NCI-H524 treated with DMSO at 0.1 percent for 48 hours (cell line): ENCODE data around the gene PCDHGC5.

Experiments
- DNase-seq: peaks from one replicate; lab custom pipeline; 2025; lab: John Stamatoyannopoulos, UW

The PCDHGC5 gene

GRCh38 chr5:141490771-141491170 lies 1.9 kb downstream of the PCDHGC5 start:
- no peak for DNase-seq

- no peak for DNase-seq
Observed at GRCh38 chr5:141491323-141492167, 2.7 kb downstream of the PCDHGC5 start.

GRCh38 chr5:141492168-141492885 lies 3.4 kb downstream of the PCDHGC5 start:
- no peak for DNase-seq

GRCh38 chr5:141493500-141494422 lies 4.9 kb downstream of the PCDHGC5 start:
- DNase-seq: no peak

- DNase-seq: no peak
Observed at GRCh38 chr5:141494761-141495452, 6.0 kb downstream of the PCDHGC5 start.

- DNase-seq: no peak
Observed at GRCh38 chr5:141495453-141495811, 6.6 kb downstream of the PCDHGC5 start.

- no peak for DNase-seq
Observed at GRCh38 chr5:141496038-141496437, 7.2 kb downstream of the PCDHGC5 start.

GRCh38 chr5:141501761-141502160 lies 12.9 kb downstream of the PCDHGC5 start:
- DNase-seq: no peak

GRCh38 chr5:141503681-141504080 lies 14.8 kb downstream of the PCDHGC5 start:
- DNase-seq: no peak

GRCh38 chr5:141504216-141504615 lies 15.3 kb downstream of the PCDHGC5 start:
- no peak for DNase-seq

GRCh38 chr5:141506381-141507155 lies 17.7 kb downstream of the PCDHGC5 start:
- no peak for DNase-seq

- no peak for DNase-seq
Observed at GRCh38 chr5:141507387-141508091, 18.7 kb downstream of the PCDHGC5 start.

GRCh38 chr5:141508440-141508797 lies 19.5 kb downstream of the PCDHGC5 start:
- no peak for DNase-seq

- peak; percentile 47 for DNase-seq
Observed at GRCh38 chr5:141508798-141509611, 20.1 kb downstream of the PCDHGC5 start.

- DNase-seq: no peak
Observed at GRCh38 chr5:141510160-141510559, 21.3 kb downstream of the PCDHGC5 start.

- no peak for DNase-seq
Observed at GRCh38 chr5:141510850-141511601, 22.1 kb downstream of the PCDHGC5 start.

GRCh38 chr5:141511771-141512325 lies 23.0 kb downstream of the PCDHGC5 start:
- no peak for DNase-seq

GRCh38 chr5:141512390-141512910 lies 23.6 kb downstream of the PCDHGC5 start:
- no peak for DNase-seq
